Measurements from ENCODE around the gene AHCTF1.

AHCTF1 gene

DNA sequence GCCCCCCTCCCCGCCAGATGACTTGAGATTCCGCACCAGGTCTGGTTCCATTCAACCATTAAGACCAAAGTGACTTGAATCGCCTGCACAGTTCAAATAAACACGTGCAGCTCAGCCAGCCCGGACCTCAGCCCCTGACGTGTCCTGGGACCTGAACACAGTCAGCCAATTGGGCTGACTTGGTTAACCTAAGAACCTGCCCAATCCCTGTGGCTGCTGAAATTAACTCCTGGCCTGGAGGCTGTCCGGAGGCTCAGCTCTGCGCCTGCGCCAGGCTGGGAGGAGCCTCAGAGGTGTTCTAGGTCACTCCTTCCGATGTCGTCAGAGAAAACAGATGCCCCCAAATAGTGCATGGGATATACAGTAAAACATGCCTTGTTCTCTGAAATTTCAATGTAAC lies 134.2 kb downstream of the AHCTF1 start:
- DNase-seq, result no peak

DNA sequence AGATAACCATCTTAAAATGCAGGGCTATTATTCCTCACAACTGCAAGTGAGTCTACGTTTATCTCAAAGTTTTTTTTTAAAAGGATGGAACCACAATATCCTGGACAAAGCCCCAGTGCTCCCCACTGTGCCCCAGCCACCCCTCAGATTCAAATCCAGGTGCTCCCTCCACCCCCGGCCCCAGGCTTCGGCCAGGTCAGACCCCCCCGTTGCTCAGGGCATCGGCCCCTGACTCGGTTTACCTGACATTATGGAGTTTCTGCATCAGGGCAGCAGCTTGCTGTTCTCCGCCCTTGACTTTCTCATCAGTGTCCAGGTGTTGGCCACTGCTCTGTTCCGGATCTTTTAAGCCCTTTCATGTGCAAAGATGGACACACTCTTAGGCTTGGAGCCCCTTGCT lies 134.6 kb downstream of the AHCTF1 start:
- no peak for DNase-seq

DNA sequence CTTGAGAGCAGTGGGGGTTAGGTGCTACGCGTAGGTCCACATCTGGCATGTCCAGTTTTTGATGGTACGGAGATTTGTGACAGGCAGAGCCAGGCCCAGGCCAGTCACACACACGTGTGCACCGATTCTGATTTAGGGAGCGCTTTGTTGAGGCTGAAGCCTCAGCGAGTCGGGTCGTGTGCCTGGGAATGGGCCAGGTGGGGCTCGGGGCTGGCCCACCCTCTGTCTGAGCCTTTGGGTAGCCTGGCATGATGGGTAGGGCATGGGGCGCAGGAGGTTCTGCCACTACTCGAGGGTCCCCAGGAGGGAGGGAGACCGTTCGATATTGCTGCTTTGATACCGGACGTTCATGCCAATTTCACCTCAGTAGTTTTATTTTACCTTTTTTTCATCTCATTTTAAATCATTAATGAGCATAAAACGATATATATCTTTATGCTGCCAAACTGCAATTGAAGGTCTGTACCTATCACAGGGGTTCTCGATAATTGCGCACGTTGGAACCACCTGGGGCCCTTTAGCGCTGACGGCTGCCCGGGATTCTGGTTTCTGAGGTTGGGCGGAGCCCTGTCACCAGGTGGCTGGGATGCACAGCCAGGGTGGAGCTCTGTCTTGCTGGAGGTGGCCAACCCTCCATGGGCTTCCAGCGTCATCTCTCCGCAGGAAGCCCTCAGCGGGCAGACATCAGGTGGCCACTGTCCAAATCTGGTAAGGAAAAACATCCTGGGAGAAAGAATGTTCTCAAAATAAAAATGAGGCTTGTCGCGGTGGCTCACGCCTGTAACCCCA lies 135.6 kb downstream of the AHCTF1 start:
- DNase-seq, result no peak

DNA sequence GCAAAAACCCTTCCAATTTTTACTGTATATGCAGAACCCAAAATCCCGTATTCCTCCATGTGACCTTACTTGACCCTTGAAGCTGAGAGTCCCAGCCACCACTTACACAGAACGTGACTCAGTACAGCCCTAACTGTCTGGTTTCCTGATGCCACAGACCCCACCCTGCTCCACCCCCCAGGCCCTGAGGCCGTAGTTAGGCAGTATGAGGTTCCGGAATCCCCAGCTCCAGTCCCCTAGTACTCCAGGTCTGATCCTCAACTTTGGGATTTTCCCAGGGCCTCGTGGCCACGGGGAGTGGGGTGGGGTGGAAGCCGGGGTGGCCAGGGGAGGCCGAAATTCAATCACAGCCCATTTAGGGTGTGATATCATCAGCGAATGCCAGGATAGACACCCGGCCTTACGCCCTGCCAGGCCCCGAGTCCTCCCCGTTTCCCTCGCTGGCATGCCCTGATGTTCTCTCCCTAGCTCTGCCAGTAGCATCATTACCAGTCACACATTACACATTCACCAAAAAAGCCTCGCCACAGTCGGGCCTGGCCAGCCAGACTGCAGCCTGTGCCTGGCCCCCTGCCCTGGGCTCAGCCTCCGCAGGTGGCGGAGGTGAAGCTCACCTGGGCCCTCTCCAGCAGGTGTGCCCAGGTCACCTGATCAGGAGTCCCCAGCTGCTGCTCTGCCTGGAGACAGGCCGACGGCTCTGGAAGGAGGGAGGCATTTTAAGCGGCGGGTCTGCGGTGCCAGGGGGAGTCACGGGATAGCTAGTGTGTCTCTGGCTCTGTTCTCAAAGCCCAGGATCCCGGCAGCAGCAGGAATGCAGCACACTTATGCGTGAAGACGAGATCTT lies 136.7 kb downstream of the AHCTF1 start:
- no peak for DNase-seq

DNA sequence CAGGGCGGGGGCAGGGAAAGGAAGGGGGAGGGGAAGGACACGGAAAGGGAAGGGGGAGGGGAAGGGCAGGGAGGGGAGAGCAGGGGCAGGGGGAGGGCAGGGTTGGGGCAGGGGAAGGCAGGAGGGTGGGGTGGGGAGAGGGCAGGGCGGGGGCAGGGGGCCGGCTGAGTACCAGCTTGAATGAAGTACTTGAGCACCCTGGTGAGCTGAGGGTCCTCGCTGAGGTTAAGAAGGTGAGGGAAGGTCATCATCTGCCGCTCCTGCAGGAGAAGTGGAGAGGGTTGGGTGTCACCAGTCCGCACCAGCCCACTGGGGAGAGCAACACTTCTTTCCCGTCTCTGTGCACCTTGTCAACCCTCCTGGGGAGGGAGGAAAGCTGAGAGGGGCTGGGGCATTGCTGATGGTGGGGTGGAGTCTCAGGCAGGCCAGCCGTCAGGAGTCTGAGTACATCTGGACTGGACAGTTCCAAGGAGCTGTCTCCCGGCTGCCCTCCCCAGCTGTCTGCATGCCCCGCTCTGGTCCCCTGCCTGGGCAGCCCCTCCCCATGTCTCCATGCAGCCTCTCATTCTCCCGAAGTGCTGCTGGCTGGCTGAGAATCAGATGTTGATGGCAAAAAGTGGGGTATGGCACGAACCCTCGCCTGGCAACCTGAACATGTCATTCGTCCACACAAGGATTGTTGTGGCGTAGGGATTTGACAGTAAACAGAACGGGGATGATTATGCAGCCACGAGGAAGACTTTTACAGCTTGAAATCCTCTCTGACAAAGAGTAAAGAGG lies 137.5 kb downstream of the AHCTF1 start:
- no peak for DNase-seq

DNA sequence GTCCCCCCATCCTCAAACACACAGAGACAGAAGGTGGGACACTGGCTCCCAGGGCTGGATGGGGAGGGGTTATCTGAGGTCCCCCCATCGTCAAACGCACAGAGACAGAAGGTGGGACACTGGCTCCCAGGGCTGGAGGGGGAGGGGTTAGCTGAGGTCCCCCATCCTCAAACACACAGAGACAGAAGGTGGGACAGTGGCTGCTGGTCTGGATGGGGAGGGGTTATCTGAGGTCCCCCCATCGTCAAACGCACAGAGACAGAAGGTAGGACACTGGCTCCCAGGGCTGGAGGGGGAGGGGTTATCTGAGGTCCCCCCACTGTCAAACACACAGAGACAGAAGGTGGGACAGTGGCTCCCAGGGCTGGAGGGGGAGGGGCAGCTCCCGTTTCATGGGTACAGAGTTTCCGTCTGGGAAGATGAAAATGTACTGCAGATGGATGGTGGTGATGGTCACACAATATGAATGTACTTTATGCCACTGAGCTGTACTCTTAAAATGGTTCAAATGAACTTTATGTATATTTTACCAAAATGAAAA lies 138.3 kb downstream of the AHCTF1 start:
- DNase-seq, result no peak

DNA sequence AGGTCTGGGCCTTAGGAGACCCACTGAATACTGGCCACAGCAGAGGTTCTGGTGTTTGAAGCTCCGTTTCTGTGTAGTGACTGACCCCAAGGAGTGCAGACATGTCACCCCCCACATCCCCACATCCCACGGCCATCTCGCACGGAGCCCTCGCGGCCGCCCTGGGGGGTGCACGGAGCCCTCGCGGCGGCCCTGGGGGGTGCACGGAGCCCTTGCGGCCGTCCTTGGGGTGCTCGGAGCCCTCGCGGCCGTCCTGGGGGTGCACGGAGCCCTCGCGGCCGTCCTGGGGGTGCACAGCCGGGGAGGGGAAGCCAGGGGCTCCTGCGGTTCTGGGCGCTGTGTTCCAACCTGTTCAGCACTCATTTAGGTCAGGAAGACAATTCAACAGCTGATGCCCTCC lies 139.1 kb downstream of the AHCTF1 start:
- DNase-seq, result no peak

DNA sequence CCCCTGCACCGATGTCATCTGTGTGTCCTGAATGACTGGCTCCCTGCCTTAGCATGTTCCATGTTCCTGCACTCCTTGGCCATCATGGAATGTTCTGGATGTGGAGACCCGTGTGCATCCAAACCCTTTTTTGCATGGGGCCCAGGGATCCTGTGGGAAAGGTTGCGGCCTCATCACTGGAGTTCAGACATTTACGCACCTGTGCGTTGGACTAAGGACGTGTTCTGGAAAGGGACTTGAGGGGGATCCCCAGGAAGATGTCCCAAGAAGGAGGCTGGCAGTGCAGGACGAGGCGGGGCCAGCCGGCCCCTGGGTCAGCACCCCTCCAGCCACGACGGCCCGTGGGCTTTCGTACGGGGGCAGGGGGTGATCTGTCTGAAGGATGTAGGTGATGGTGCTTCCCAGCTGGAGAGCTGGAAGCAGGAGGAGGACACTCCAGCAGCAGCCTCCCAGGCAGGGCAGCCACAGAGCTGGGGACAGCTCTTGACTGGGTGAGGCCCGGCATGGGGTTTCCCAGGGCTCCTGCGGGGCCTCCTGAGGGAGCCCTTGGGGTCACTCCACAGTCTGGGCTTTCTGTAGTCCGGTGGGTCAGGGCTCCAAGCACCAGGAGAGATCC lies 140.3 kb downstream of the AHCTF1 start:
- no peak for DNase-seq

DNA sequence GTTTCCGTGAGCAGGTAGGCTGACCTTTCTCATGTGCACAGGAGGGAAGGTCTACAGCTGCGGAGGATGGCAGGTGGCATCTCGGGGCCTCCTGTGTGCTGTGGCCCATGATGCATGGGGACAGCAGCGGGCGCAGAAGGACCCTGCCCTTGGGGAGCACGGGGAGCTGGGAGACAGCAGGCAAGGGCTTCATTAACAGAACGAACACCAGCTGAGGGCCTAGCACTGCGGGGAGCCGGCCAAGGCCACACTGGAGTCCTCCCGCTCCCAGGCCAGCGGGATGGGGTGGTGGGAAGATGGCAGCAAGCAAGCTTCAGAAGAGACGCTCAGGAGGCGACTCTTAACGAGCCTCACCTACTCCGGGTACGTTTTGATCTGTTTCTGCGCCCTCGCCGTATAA lies 140.9 kb downstream of the AHCTF1 start:
- DNase-seq, result no peak

DNA sequence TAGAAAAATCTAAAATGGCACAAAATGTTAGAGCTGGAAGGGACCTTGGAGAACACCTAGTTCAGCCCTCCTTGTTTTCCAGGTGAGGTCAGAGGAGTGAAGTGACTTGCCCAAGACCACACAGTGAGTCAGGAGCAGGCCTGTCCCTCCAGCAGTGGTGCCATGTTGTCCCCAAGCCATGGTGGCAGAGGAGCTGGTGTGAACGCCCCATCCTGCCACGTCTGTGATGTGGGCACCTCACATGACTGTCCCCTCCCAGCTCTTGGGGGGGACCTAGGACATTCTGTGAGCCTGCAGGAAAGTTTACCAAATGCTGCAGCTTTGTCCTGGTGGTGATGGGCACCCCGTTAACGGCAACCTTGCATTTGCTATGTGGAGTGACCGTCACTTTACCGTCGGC lies 141.4 kb downstream of the AHCTF1 start:
- no peak for DNase-seq

DNA sequence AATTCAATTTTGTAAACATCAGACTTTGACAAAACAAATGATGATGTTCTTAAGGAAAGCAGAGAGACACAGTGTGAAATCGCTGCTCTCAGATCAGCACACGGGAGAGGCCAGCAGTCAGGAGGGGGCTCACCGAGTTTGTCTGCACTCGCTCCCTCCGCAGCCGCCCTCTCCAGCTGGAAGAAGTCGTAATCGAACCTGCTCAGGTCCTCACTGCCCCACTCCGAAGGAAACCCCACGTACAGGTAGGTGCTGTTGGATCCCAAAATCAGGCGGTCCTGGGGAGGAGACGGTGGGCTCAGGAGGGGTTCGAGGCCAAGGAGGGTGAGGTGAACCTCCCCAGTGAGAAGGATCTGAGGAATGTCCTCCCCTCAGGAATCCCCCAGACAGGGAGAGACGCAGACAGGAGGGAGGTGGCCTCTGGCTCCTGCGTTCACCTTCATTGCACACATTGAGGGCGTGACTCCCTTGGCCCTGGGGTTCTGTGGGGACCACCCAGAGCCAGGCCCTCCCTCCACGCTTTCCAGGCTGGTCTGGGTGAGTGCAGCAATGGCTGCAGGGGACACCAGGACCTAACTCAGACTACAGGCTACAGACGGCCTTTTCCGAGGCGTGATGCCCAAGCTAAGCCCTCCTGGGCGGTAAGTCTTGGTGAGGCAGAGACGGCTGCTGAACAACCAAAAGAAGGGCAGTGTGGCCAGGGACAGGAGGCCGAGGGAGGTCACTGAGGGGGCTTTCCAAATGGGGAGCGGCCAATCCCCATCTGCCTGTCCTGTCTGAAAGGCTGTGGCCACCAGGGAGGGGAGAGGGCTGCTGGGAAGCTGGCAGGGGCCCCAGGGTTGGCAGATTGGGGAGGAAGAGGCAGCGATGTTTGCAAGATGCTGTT lies 142.1 kb downstream of the AHCTF1 start:
- no peak for DNase-seq
